NCI-H187 (cell line): ENCODE measurements around the gene CYP26B1.

Source experiments
- DNase-seq, 2 experiments: peaks; one replicate each; lab custom pipeline; 2025; lab: John Stamatoyannopoulos, UW

The CYP26B1 gene

GRCh38 chr2:72147303-72147971 is at the start of gene CYP26B1:
CYP26B1 (minus strand) TSS chr2:72147862; CDS start chr2:72147834, 28 bp downstream.
- no peak for DNase-seq

GRCh38 chr2:72193723-72194122 is 46.1 kb upstream of the CYP26B1 start:
- no peak for DNase-seq

- no peak for DNase-seq
Observed at GRCh38 chr2:72191441-72191840, 43.8 kb upstream of the CYP26B1 start.

GRCh38 chr2:72185206-72185605 is 37.5 kb upstream of the CYP26B1 start:
- no peak for DNase-seq

- DNase-seq, result no peak
Observed at GRCh38 chr2:72183466-72183865, 35.8 kb upstream of the CYP26B1 start.

GRCh38 chr2:72183016-72183415 is 35.4 kb upstream of the CYP26B1 start:
- DNase-seq, result no peak

GRCh38 chr2:72182547-72182946 is 34.9 kb upstream of the CYP26B1 start:
- DNase-seq, result no peak

GRCh38 chr2:72181616-72182015 is 34.0 kb upstream of the CYP26B1 start:
- no peak for DNase-seq

GRCh38 chr2:72180351-72180750 is 32.7 kb upstream of the CYP26B1 start:
- no peak for DNase-seq

GRCh38 chr2:72178551-72178950 is 30.9 kb upstream of the CYP26B1 start:
- no peak for DNase-seq

- no peak for DNase-seq
Observed at GRCh38 chr2:72176281-72176680, 28.6 kb upstream of the CYP26B1 start.

GRCh38 chr2:72175636-72176035 is 28.0 kb upstream of the CYP26B1 start:
- DNase-seq, result no peak

- DNase-seq, result no peak
Observed at GRCh38 chr2:72173640-72174321, 26.1 kb upstream of the CYP26B1 start.

- DNase-seq, result no peak
Observed at GRCh38 chr2:72172478-72172877, 24.8 kb upstream of the CYP26B1 start.

- DNase-seq, result no peak
Observed at GRCh38 chr2:72166279-72166678, 18.6 kb upstream of the CYP26B1 start.

- no peak for DNase-seq
Observed at GRCh38 chr2:72165792-72166191, 18.1 kb upstream of the CYP26B1 start.

GRCh38 chr2:72162574-72162973 is 14.9 kb upstream of the CYP26B1 start:
- no peak for DNase-seq

- no peak for DNase-seq
Observed at GRCh38 chr2:72159211-72159993, 11.7 kb upstream of the CYP26B1 start.

- no peak for DNase-seq
Observed at GRCh38 chr2:72157871-72158771, 10.5 kb upstream of the CYP26B1 start.

GRCh38 chr2:72156872-72157271 is 9.2 kb upstream of the CYP26B1 start:
- DNase-seq, result no peak

GRCh38 chr2:72155737-72156136 is 8.1 kb upstream of the CYP26B1 start:
- no peak for DNase-seq

GRCh38 chr2:72155151-72155550 is 7.5 kb upstream of the CYP26B1 start:
- no peak for DNase-seq
